Bronchial epithelial cell (primary cell): ENCODE data around the gene SLFNL1. TPM values are rescaled to one million over a fixed set of nuclear protein-coding genes. Genes with fewer than 3 reads are reported as not detected.

Experiments
- DNase-seq: peaks from one replicate; pipeline ENCODE4 v3.0.0-alpha.2; 2010; ENCODE audit warnings: low read depth
- FAIRE-seq: peaks from 2 replicates; lab custom pipeline; 2011; peaks lifted over from hg19 to GRCh38; lab: Jason Lieb, UNC
- H3K27me3 ChIP-seq: 2 replicates; pipeline ENCODE4 v1.5.1; 2011; ENCODE audit warnings: low read length; ENCODE audit not compliant: control insufficient read depth, insufficient read depth
- H3K36me3 ChIP-seq: 2 replicates; pipeline ENCODE4 v1.5.1; 2011; ENCODE audit warnings: low read length; ENCODE audit not compliant: control insufficient read depth, insufficient read depth
- H3K4me3 ChIP-seq: 2 replicates; pipeline ENCODE4 v1.5.1; 2011; ENCODE audit warnings: mild to moderate bottlenecking, low read depth, low read length, control low read depth
- CTCF ChIP-seq: IDR thresholded peaks from 2 replicates; pipeline ENCODE4 v1.5.1; 2011; ENCODE audit warnings: mild to moderate bottlenecking, moderate library complexity, low read length, control low read depth, inconsistent platforms; ENCODE audit not compliant: insufficient read depth, severe bottlenecking
- total RNA-seq: library from RNA; depleted of rRNA; stranded (reverse); fragments of >200 nt; gene quantifications from 2 replicates; pipeline ENCODE4 v1.2.1, GENCODE V29; 2014

The SLFNL1 gene
- total RNA-seq, 1 donor from 2014 or later: under 0.01 TPM

GRCh38 chr1:41046347-41046775 lies 24.8 kb upstream of the SLFNL1 start:
- no peak overlapping the region for H3K4me3 ChIP-seq
- no peaks in the 10 kb centered on the region for H3K27me3 ChIP-seq
- no peak for FAIRE-seq
- no peak for TF ChIP-seq CTCF
- DNase-seq: peak; percentile 82
- no peaks in the 10 kb centered on the region for H3K36me3 ChIP-seq

GRCh38 chr1:41045740-41046139 lies 24.2 kb upstream of the SLFNL1 start:
- no peak for TF ChIP-seq CTCF
- DNase-seq: peak; percentile 97

GRCh38 chr1:41044187-41044586 lies 22.7 kb upstream of the SLFNL1 start:
- no peaks in the 10 kb centered on the region for H3K36me3 ChIP-seq
- H3K4me3 ChIP-seq: no peak overlapping the region
- H3K27me3 ChIP-seq: no peaks in the 10 kb centered on the region
- FAIRE-seq (no peak), DNase-seq (peak; percentile 41)
- no peak for TF ChIP-seq CTCF

More at GRCh38 chr1:41045740-41046139, 24.2 kb upstream of the SLFNL1 start:
- H3K27me3 ChIP-seq: no peaks in the 10 kb centered on the region
- H3K4me3 ChIP-seq: no peak overlapping the region
- peak; percentile 86 for FAIRE-seq
- no peaks in the 10 kb centered on the region for H3K36me3 ChIP-seq

GRCh38 chr1:41041614-41042270 lies 20.2 kb upstream of the SLFNL1 start:
- H3K27me3 ChIP-seq: no peaks in the 10 kb centered on the region
- TF ChIP-seq CTCF: no peak
- H3K4me3 ChIP-seq: no peak overlapping the region
- peaks cover 6% of the 10 kb centered on the region for H3K36me3 ChIP-seq
- FAIRE-seq: no peak
- DNase-seq: no peak

GRCh38 chr1:41038110-41038509 lies 16.6 kb upstream of the SLFNL1 start:
- peaks cover 10% of the 10 kb centered on the region for H3K36me3 ChIP-seq
- no peaks in the 10 kb centered on the region for H3K27me3 ChIP-seq
- peak; percentile 39 for TF ChIP-seq CTCF
- FAIRE-seq (peak; percentile 18), DNase-seq (no peak)
- H3K4me3 ChIP-seq: no peak overlapping the region
